HG02610 (cell line): ENCODE data around the gene HSPA9.
"Not testable (repeated sequence)": the region's sequence is repeated elsewhere in the genome, so short reads cannot be mapped to it uniquely, and the experiment has no call there.

Experiments used
- ATAC-seq: cut with Tn5 transposase; IDR thresholded peaks from one replicate; pipeline ENCODE4 v1.9.1; 2021; ENCODE audit warnings: mild to moderate bottlenecking, moderate library complexity; ENCODE audit not compliant: unreplicated experiment

The HSPA9 gene

GRCh38 chr5:138536215-138536614, 39.0 kb downstream of the HSPA9 start:
- ATAC-seq = no peak

- no peak for ATAC-seq
These were observed 40.9 kb downstream of the HSPA9 start for GRCh38 chr5:138533973-138534941.

- ATAC-seq = no peak
These were observed 45.4 kb downstream of the HSPA9 start for GRCh38 chr5:138529812-138530211.

GRCh38 chr5:138528744-138529469, 46.3 kb downstream of the HSPA9 start:
- no peak for ATAC-seq

- ATAC-seq = no peak
These were observed 47.0 kb downstream of the HSPA9 start for GRCh38 chr5:138528208-138528607.

- no peak for ATAC-seq
These were observed 48.0 kb downstream of the HSPA9 start for GRCh38 chr5:138527170-138527569.

- no peak for ATAC-seq
These were observed 51.8 kb downstream of the HSPA9 start for GRCh38 chr5:138523406-138523805.

- ATAC-seq = no peak
These were observed 54.2 kb downstream of the HSPA9 start for GRCh38 chr5:138520971-138521370.

- no peak for ATAC-seq
These were observed 57.8 kb downstream of the HSPA9 start for GRCh38 chr5:138517437-138517836.

- no peak for ATAC-seq
These were observed 59.5 kb downstream of the HSPA9 start for GRCh38 chr5:138515556-138516245.

- no peak for ATAC-seq
These were observed 61.2 kb downstream of the HSPA9 start for GRCh38 chr5:138514021-138514420.

GRCh38 chr5:138508958-138509357, 66.2 kb downstream of the HSPA9 start:
- ATAC-seq = no peak

GRCh38 chr5:138507485-138507884, 67.7 kb downstream of the HSPA9 start:
- ATAC-seq = not testable (repeated sequence)

GRCh38 chr5:138506370-138507306, 68.6 kb downstream of the HSPA9 start:
- no peak for ATAC-seq

- ATAC-seq = no peak
These were observed 70.4 kb downstream of the HSPA9 start for GRCh38 chr5:138504799-138505198.
